Measurements from ENCODE around the gene DMRTA1.
"Not testable (repeated sequence)": the region's sequence is repeated elsewhere in the genome, so short reads cannot be mapped to it uniquely, and the experiment has no call there.

Gene DMRTA1

DNA sequence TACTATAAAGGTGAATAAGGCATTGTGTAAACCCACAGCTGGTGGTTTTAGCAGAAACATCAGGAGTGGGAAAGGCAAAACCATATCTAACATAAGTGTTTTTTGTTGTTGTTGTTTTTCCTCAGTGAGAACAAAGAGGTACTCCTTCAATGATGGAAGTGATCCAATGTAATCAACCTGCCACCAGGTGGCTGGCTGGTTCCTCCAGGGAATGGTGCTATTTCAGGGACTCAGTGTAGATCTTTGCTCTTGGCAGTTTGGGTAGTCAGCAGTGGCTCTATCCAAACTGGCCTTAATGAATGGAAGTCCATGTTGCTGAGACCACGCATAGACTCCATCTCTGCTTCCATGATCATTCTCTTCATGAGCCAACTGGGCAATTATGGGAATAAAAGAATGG, 10.8 kb downstream of the DMRTA1 start:
- H3K27ac ChIP-seq: no peak overlapping the region

DNA sequence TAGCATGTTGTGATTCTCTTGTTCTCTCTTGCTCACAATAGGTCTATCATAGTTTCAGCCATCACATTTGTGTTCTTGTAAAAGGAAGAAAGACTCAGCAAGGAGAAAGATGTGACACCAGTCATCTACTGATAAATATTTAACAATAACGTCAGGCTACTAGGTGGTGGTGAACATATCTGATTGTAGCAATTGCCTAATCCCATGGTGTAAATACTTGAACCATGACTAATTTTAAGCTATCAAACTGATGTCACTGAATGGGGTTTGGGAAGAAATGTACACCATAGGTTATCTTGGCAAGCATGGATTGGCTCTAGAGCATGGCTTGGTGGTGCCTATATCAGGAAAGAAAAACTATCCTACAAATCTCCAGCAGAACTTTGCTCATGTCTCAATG, 16.6 kb downstream of the DMRTA1 start:
- Histone ChIP-seq H3K27ac (no peak overlapping the region), H3K4me3 (no peak overlapping the region), H3K36me3 (no peaks in the 10 kb centered on the region), H3K27me3 (0 out of 2 replicates have a peak, but pooled peaks cover 4% of the 10 kb centered on the region), H3K4me1 (no peaks in the 10 kb centered on the region), H3K4me2 (no peak overlapping the region), H4K20me1 (no peaks in the 10 kb centered on the region), H3K9me3 (no peaks in the 10 kb centered on the region), H3K9ac (no peak overlapping the region)
- TF ChIP-seq Cebpa-rat (IDR thresholded peaks at IDR 0.05): no peak

More for the DNA sequence above, 10.8 kb downstream of the DMRTA1 start:
- Histone ChIP-seq H3K9ac (no peak overlapping the region), H4K20me1 (no peaks in the 10 kb centered on the region), H3K4me1 (no peaks in the 10 kb centered on the region), H3K4me3 (no peak overlapping the region), H3K9me3 (no peaks in the 10 kb centered on the region), H3K27me3 (0 out of 2 replicates have a peak, but pooled peaks cover 4% of the 10 kb centered on the region), H3K36me3 (no peaks in the 10 kb centered on the region), H3K4me2 (no peak overlapping the region)
- no peak for TF ChIP-seq Cebpa-rat (IDR thresholded peaks at IDR 0.05)

DNA sequence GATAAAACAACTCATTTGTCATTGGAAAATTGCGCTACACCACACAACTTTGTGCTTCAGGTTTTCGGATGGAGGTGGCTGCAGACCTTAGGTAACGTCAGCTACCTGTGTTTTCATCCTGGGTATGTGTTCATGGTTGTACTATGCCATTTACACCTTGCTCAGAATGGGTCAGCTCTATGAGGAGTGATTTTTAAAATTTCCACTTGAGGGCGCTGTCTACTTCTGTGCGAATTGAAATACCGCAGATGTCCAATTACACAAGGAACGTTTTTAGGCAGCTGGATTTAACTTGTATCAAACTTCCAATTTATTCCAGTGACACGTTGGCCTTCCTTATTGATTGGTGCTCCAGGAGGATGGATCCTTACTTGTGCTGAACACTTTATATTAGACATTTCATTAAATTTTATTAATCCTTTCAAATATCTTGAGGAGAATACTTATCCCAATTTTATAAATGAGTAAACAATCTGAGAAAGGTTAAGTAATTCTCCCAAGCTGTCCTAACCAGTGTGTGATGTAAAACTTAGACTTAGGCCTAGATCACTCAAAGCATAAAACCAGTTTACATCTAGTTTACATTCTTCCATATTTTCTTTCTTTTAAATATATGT, 23.4 kb downstream of the DMRTA1 start:
- Histone ChIP-seq H3K4me1 (no peaks in the 10 kb centered on the region), H3K27ac (no peak overlapping the region), H3K9me3 (no peaks in the 10 kb centered on the region), H3K27me3 (no peaks in the 10 kb centered on the region), H4K20me1 (no peaks in the 10 kb centered on the region), H3K4me3 (no peak overlapping the region), H3K4me2 (no peak overlapping the region), H3K9ac (no peak overlapping the region), H3K36me3 (no peaks in the 10 kb centered on the region)
- TF ChIP-seq Cebpa-rat (IDR thresholded peaks at IDR 0.05): no peak

DNA sequence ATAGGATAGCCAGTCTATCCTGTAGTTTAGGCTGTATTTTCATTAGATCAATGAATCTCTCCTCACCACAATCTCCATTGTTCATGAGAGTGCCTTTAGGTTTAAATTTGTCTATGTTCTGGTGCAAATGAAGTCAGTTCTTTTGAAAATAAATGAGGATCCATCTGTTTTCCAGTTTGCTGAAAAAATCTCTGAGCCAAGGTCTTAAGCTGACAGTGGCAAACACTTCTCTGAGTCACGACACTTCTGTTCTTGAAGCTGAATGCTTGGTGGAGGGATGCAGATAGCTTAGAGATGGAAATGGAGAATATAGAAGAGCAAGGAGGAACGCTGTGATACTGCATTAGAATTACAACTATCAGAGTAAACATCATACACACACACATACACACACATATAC, 34.9 kb downstream of the DMRTA1 start:
- no peak overlapping the region for H3K4me2 ChIP-seq
- H3K4me1 ChIP-seq: peaks cover 5% of the 10 kb centered on the region
- H3K36me3 ChIP-seq: no peaks in the 10 kb centered on the region
- H3K9ac ChIP-seq: no peak overlapping the region
- no peaks in the 10 kb centered on the region for H3K27me3 ChIP-seq
- H3K4me3 ChIP-seq: no peak overlapping the region
- no peak overlapping the region for H3K27ac ChIP-seq
- H3K9me3 ChIP-seq: peaks cover 5% of the 10 kb centered on the region; the same call in 1 of the 2 replicates
- no peak for TF ChIP-seq Cebpa-rat (IDR thresholded peaks at IDR 0.05)
- no peaks in the 10 kb centered on the region for H4K20me1 ChIP-seq

DNA sequence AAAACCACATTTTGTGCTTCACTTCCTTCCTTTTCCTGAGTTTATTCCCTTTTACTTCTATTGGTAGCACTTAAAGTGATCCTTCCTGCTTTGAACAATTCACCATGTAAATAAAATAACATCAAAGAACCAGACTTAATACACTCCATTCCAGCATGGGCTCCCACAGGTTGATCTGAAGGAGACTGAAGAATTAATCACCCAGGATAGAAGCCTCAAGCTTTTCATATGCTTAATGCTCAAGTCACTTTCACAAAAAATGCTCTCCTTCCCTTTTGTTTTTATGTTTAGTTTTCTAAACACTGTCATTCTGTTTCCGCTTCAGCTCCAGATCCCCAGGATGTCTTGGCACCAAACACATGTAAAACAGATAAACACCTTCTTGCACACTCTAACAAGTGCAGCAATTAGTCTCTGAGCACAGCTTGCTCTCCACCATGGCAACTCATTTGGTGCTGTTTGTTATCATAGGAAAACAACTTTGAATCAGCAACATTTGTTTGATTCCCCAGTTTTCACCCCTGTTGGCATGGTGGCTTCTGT, 37.0 kb downstream of the DMRTA1 start:
- Histone ChIP-seq H3K4me1 (peaks cover 5% of the 10 kb centered on the region), H3K4me3 (no peak overlapping the region), H3K27ac (no peak overlapping the region), H3K9ac (no peak overlapping the region), H3K9me3 (peaks cover 5% of the 10 kb centered on the region; the same call in 1 of the 2 replicates), H3K4me2 (no peak overlapping the region), H4K20me1 (no peaks in the 10 kb centered on the region), H3K27me3 (no peaks in the 10 kb centered on the region), H3K36me3 (no peaks in the 10 kb centered on the region)
- no peak for TF ChIP-seq Cebpa-rat (IDR thresholded peaks at IDR 0.05)

DNA sequence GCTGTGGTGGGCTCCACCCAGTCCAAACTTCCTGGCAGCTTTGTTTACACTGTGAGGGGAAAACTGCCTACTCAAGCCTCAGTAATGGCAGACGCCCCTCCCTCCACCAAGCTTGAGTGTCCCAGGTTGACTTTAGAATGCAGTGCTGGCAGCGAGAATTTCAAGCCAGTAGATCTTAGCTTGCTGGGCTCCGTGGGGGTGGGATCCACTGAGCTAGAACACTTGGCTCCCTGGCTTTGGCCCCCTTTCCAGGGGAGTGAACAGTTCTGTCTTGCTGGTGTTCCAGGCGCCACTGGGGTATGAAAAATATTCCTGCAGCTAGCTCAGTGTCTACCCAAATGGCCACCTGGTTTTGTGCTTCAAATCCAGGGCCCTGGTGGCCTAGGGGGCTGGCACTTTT, 49.6 kb downstream of the DMRTA1 start:
- H3K4me2 ChIP-seq, H3K9ac ChIP-seq, H3K4me1 ChIP-seq, H3K9me3 ChIP-seq, H3K4me3 ChIP-seq, H3K27ac ChIP-seq, H3K27me3 ChIP-seq, H4K20me1 ChIP-seq, H3K36me3 ChIP-seq: not testable (repeated sequence)

All from BLaER1 (cell line).